Mammary epithelial cell (primary cell): ENCODE data around the gene FCN3.

Experiments used
- CTCF ChIP-seq, 2 donors: IDR thresholded peaks in 1 of 2; conservative IDR thresholded peaks in 1 of 2; 2 replicates each; pipeline ENCODE4 v1.5.1; 2011 to 2012; ENCODE audit warnings: inconsistent platforms in 2 of 2, low read length in 2 of 2, mild to moderate bottlenecking in 2 of 2, control low read depth in 1 of 2, low read depth in 1 of 2; ENCODE audit not compliant: insufficient read depth in 1 of 2; ENCODE audit errors: extremely low read depth in 1 of 2
- EZH2 ChIP-seq: IDR thresholded peaks from 2 replicates; pipeline ENCODE4 v1.6.1; 2012; ENCODE audit warnings: low read length, inconsistent platforms, borderline replicate concordance

GRCh38 chr1:27327964-27328363, 46.7 kb downstream of the FCN3 start:
- TF ChIP-seq EZH2 (no peak), CTCF (conservative IDR thresholded peaks at IDR 0.05 in 1 of 2, IDR thresholded peaks at IDR 0.05 in 1 of 2; ENCODE audit: extremely low read depth in 1 of 2, insufficient read depth in 1 of 2, low read depth in 1 of 2, low read length in 2 of 2) (no peak)
